Mesendoderm (in vitro differentiated cells): ENCODE measurements around the gene POLR1H.

ENCODE experiments used
- DNase-seq: peaks from one replicate; pipeline ENCODE4 v3.0.0; 2013
- H2AK5ac ChIP-seq: 2 replicates; pipeline ENCODE4 v1.6.1; 2013; ENCODE audit warnings: low read length, inconsistent platforms
- H2BK120ac ChIP-seq: 2 replicates; pipeline ENCODE4 v1.6.1; 2013; ENCODE audit warnings: low read depth, mild to moderate bottlenecking, low read length, moderate library complexity, mixed read lengths
- H2BK15ac ChIP-seq: replicated peaks from 2 replicates; pipeline ENCODE4 v1.6.1; 2013; ENCODE audit warnings: low read depth, mild to moderate bottlenecking, moderate library complexity
- H2BK5ac ChIP-seq: 2 replicates; pipeline ENCODE4 v1.6.1; 2013; ENCODE audit warnings: low read length, inconsistent platforms
- H3K18ac ChIP-seq: 2 replicates; pipeline ENCODE4 v1.6.1; 2013; ENCODE audit warnings: mild to moderate bottlenecking, low read length, mixed read lengths
- H3K23ac ChIP-seq: one replicate; pipeline ENCODE4 v1.6.1; 2013; ENCODE audit warnings: low read length
- H3K27ac ChIP-seq: 2 replicates; pipeline ENCODE4 v1.5.1; 2013; ENCODE audit warnings: low read depth, mild to moderate bottlenecking, inconsistent platforms, low read length, moderate library complexity
- H3K27me3 ChIP-seq: 2 replicates; pipeline ENCODE4 v1.6.1; 2013; ENCODE audit warnings: low read length, control low read depth, mild to moderate bottlenecking, inconsistent platforms; ENCODE audit not compliant: insufficient read depth, poor library complexity
- H3K36me3 ChIP-seq: 2 replicates; pipeline ENCODE4 v1.6.1; 2013; ENCODE audit warnings: low read length, inconsistent platforms; ENCODE audit not compliant: control insufficient read depth, insufficient read depth
- H3K4ac ChIP-seq: one replicate; pipeline ENCODE4 v1.6.1; 2013; ENCODE audit warnings: low read depth, mild to moderate bottlenecking, low read length, moderate library complexity
- H3K4me1 ChIP-seq: 2 replicates; pipeline ENCODE4 v1.6.1; 2013; ENCODE audit warnings: low read depth, low read length, inconsistent platforms; ENCODE audit not compliant: control insufficient read depth
- H3K4me2 ChIP-seq: 2 replicates; pipeline ENCODE4 v1.6.1; 2013; ENCODE audit warnings: low read length
- H3K4me3 ChIP-seq: 2 replicates; pipeline ENCODE4 v1.5.1; 2013; ENCODE audit warnings: mild to moderate bottlenecking, low read length
- H3K56ac ChIP-seq: one replicate; pipeline ENCODE4 v1.6.1; 2013; ENCODE audit warnings: low read length
- H3K79me1 ChIP-seq: 2 replicates; pipeline ENCODE4 v1.6.1; 2013; ENCODE audit warnings: low read length, inconsistent platforms
- H3K79me2 ChIP-seq: 2 replicates; pipeline ENCODE4 v1.6.1; 2013; ENCODE audit warnings: mild to moderate bottlenecking, low read length; ENCODE audit not compliant: control insufficient read depth, insufficient read depth
- H3K9ac ChIP-seq: 2 replicates; pipeline ENCODE4 v1.6.1; 2013; ENCODE audit warnings: low read length, inconsistent platforms
- H4K5ac ChIP-seq: one replicate; pipeline ENCODE4 v1.6.1; 2013; ENCODE audit warnings: low read length
- H4K8ac ChIP-seq: one replicate; pipeline ENCODE4 v1.6.1; 2013; ENCODE audit warnings: low read depth, mild to moderate bottlenecking, control low read depth, low read length, moderate library complexity
- WGBS: extraction: QIAGEN DNeasy Blood & Tissue Kit; methylation state at CpG from one replicate; pipeline ENCODE4 v1.1.7; 2013; ENCODE audit warnings: low lambda C conversion rate, missing lambda C conversion rate; ENCODE audit not compliant: insufficient coverage; ENCODE audit errors: extremely low coverage; 5-methylcytosine and 5-hydroxymethylcytosine counted together

Gene POLR1H

DNA sequence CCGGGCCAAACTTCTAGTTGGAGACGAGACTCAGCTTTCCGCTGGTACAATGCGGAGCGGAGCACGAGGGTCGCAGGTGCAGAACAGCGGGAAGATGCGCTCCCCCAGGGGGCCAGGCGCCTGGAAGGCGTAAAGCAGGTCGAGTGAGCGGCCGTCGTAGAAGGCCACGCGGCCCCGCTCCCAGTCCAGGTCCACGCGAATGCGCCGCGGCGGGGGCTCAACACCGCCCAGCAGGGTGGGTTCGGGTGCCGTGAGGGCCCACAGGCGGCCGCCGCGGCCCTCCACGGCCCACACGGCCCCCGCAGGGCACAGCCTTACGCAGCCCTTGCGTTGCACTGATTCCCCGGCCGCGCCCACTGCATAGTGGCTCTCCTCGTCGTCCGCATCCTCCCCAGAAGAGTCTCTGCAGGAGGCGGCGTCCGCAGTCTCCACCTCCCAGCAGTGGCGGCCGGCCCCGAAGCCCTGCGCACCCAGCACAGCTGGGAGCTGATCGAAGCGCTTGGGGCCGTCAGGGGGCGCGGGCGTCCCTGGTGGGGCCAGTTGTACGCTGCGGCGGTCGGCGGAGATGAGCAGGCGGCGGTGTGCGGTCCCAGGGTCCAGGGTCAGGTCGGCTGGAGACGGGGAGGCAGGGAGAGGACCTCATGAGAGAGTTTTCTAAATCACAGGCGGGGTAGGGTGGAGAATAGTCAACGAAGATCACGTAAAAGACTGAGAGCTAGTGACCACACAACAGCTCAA is 10.2 kb downstream of the POLR1H start:
- Histone ChIP-seq H3K27ac (no peak overlapping the region), H3K4ac (no peak overlapping the region), H3K18ac (no peak overlapping the region), H2BK15ac (no peak overlapping the region), H3K4me2 (peak overlapping the region; percentile 5), H2BK5ac (no peak overlapping the region), H3K9ac (no peak overlapping the region), H3K4me3 (no peak overlapping the region), H3K56ac (peak overlapping the region; percentile 34), H3K23ac (no peak overlapping the region), H3K4me1 (no peaks in the 10 kb centered on the region), H3K79me1 (no peaks in the 10 kb centered on the region), H2AK5ac (no peak overlapping the region), H4K8ac (no peak overlapping the region), H2BK120ac (no peak overlapping the region), H3K36me3 (no peaks in the 10 kb centered on the region), H3K27me3 (peaks cover 53% of the 10 kb centered on the region), H3K79me2 (no peaks in the 10 kb centered on the region), H4K5ac (no peak overlapping the region)
- no peak for DNase-seq
- no CpG with 5 or more reads among the region's 68 CpGs for WGBS

DNA sequence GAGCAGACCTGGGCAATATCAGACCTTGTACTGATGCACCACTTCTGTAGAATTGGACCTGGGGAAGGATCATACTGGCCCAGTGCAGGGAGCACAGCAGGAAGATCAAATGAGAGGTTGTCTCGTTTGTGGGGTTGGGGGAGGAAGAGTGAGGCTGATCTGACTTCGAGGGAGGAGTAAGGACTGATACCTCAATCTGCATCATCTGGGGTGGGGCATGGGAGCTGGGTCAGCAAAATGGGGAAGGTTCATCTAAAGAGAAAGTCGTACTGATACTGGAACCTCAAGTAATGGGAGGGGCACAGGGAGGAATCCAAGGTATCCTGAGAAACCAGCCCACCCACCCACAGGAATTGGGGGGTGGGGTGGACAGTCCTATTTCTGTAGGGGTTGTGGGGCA is 10.8 kb downstream of the POLR1H start:
- H2BK15ac ChIP-seq = no peak overlapping the region
- H3K4me2 ChIP-seq = no peak overlapping the region
- no CpG with 5 or more reads among the region's 3 CpGs for WGBS
- no peak overlapping the region for H4K8ac ChIP-seq
- no peak overlapping the region for H3K23ac ChIP-seq
- H3K56ac ChIP-seq = no peak overlapping the region
- H3K18ac ChIP-seq = no peak overlapping the region
- H2BK5ac ChIP-seq = no peak overlapping the region
- H3K9ac ChIP-seq = no peak overlapping the region
- peaks cover 53% of the 10 kb centered on the region for H3K27me3 ChIP-seq
- H2BK120ac ChIP-seq = no peak overlapping the region
- H3K79me2 ChIP-seq = no peaks in the 10 kb centered on the region
- H3K4me1 ChIP-seq = no peaks in the 10 kb centered on the region
- no peak overlapping the region for H3K4me3 ChIP-seq
- no peaks in the 10 kb centered on the region for H3K79me1 ChIP-seq
- H2AK5ac ChIP-seq = no peak overlapping the region
- no peaks in the 10 kb centered on the region for H3K36me3 ChIP-seq
- H3K4ac ChIP-seq = no peak overlapping the region
- H3K27ac ChIP-seq = no peak overlapping the region
- DNase-seq = no peak
- no peak overlapping the region for H4K5ac ChIP-seq

DNA sequence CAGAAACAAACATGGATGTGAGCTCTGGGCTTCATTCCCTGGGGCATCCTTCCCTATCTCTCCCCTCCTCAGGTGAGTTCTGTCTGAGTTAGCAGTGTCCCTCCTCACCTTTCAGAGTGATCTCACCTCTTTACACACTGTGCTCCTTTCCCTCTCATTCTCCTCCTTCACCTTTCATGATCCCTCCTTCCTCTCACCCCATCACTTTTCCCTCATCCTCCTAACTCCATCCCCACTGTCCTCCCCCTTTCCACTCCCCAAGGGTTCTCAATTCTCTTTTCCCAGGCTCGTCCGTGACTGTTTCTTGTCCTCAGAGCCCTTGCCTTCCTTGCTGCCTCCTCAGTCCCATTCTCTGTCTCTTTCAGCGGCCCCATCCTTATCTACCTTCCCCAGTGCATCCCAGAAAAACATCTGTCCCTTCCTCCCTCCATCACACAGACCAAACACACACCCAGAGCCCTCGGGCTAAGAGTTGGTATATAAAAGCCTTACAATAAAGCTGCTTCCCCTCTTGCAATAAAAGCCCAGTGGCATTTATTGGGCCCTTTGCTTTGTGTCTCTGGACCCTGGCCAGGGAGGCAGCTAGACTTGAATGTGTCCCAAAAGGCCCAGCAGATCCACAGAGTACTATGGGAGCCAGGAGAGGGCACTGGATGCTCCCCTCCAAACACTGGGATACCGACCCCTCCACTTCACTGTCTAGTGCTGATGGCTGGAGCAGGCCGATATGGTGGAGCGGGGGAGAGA is 12.6 kb downstream of the POLR1H start:
- no peak overlapping the region for H2BK120ac ChIP-seq
- H4K8ac ChIP-seq = no peak overlapping the region
- H3K23ac ChIP-seq = no peak overlapping the region
- H3K9ac ChIP-seq = no peak overlapping the region
- no peak overlapping the region for H3K4me2 ChIP-seq
- H3K79me1 ChIP-seq = no peaks in the 10 kb centered on the region
- no peak overlapping the region for H3K4ac ChIP-seq
- no peak overlapping the region for H3K27ac ChIP-seq
- WGBS = no CpG with 5 or more reads among the region's 7 CpGs
- H3K56ac ChIP-seq = no peak overlapping the region
- no peak overlapping the region for H3K4me3 ChIP-seq
- no peaks in the 10 kb centered on the region for H3K4me1 ChIP-seq
- no peak overlapping the region for H3K18ac ChIP-seq
- H3K27me3 ChIP-seq = peaks cover 59% of the 10 kb centered on the region
- H2BK15ac ChIP-seq = no peak overlapping the region
- no peaks in the 10 kb centered on the region for H3K36me3 ChIP-seq
- H3K79me2 ChIP-seq = no peaks in the 10 kb centered on the region
- H2BK5ac ChIP-seq = no peak overlapping the region
- H2AK5ac ChIP-seq = no peak overlapping the region
- H4K5ac ChIP-seq = no peak overlapping the region
- DNase-seq = no peak

DNA sequence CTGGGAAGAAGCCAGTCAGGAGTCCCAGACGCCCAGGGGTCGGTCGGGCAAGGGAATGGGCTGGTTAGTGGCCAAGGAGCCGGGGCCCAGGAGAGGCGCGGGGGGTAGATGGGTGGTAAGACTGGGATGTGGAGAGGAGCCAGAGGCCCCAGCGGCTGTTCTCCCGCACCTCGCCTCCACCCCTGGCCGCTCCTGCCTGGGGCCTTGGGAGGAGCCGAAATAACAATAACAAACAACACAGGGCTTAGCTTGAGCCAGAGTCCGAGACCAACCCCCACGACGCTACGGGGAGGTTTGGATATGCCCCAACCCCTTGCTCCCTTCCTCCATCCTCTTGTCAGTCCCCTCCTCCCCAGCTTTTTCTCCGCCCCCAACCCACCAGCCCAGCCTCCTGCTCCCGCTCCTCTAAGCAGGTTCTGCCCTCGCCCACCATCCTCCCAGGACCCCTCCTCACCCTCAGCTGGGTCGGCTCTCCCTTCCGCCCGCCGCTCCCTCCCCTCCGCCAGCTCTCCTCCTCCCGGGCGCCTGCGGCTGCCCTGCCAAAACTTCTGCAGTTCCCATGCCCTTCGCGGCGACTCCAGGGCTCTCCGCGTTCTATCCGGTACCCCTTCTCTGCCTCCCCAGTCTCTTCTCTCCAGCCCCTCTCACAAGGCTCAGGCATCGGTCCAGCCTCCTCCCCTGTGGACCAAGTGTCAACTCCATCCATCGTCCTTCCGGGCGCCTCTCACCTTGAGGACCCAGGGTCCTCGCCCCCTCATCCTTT is 13.4 kb downstream of the POLR1H start:
- Histone ChIP-seq H2BK5ac (no peak overlapping the region), H2BK15ac (no peak overlapping the region), H3K36me3 (no peaks in the 10 kb centered on the region), H2BK120ac (no peak overlapping the region), H3K23ac (no peak overlapping the region), H3K4ac (no peak overlapping the region), H3K27ac (no peak overlapping the region), H2AK5ac (no peak overlapping the region), H4K8ac (no peak overlapping the region), H3K4me1 (no peaks in the 10 kb centered on the region), H4K5ac (no peak overlapping the region), H3K4me2 (peak overlapping the region; percentile 87), H3K79me2 (no peaks in the 10 kb centered on the region), H3K56ac (peak overlapping the region; percentile 74), H3K4me3 (peak overlapping the region; percentile 29), H3K9ac (peak overlapping the region; percentile 50), H3K27me3 (peaks cover 63% of the 10 kb centered on the region), H3K18ac (no peak overlapping the region), H3K79me1 (no peaks in the 10 kb centered on the region)
- no CpG with 5 or more reads among the region's 37 CpGs for WGBS
- peak; percentile 50 for DNase-seq

DNA sequence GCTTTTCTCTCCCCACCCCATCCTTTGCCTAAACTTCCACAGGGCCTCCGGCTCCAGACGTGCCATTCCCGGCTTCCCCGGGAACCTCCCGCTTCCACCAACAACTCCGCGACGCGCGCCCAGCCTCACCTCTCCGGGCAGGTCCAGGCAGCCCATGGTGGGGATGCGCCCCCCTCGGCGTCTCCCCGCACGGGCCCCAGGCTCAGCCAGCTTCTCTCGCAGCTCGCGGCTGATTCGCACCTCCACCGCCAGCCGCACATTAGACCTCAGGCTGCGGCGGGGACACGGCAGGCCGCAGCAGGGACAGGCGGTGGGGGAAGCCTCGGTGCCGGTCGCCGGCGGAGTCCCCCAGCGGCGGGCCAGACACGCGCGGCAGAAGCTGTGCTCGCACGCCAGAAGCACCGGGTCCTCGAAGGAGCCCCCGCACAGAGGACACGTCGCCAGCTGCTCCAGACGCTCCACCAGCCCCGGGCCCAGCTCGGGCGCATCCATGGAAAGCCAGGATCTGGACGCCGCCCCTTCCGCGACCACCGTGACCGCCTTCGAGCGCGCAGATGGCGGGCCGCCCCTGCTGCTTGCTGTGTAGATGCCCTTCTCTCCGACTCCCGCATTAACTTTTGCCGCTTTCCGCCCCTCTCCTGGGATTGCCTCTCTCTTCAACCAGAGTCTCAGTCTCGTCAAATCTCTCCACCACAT is 14.2 kb downstream of the POLR1H start, which contains the start of gene RNF39:
Gene RNF39 (minus strand): TSS at position 676 of the 696 bp plus-strand sequence. CDS start 184 bp downstream, at position 492.
- Histone ChIP-seq H3K36me3 (no peaks in the 10 kb centered on the region), H3K27me3 (peaks cover 63% of the 10 kb centered on the region), H3K18ac (no peak within 1 kb of the TSS), H3K9ac (peak within 1 kb of the TSS; percentile 50), H2BK5ac (no peak within 1 kb of the TSS), H4K5ac (no peak within 1 kb of the TSS), H3K56ac (peak within 1 kb of the TSS; percentile 74), H2AK5ac (no peak within 1 kb of the TSS), H3K4me1 (no peaks in the 10 kb centered on the region), H3K4me2 (peak within 1 kb of the TSS; percentile 87), H3K23ac (no peak within 1 kb of the TSS), H2BK120ac (no peak within 1 kb of the TSS), H2BK15ac (no peak within 1 kb of the TSS), H3K27ac (no peak within 1 kb of the TSS), H3K79me2 (no peaks in the 10 kb centered on the region), H3K4me3 (peak within 1 kb of the TSS; percentile 29), H3K4ac (no peak within 1 kb of the TSS), H4K8ac (no peak within 1 kb of the TSS), H3K79me1 (no peaks in the 10 kb centered on the region)
- DNase-seq = no peak
- no CpG with 5 or more reads among the region's 64 CpGs for WGBS
